K562 (cell line): ENCODE data around the gene AP4S1. TPM values are rescaled to one million over a fixed set of nuclear protein-coding genes. Genes with fewer than 3 reads are reported as not detected.

Source experiments
- ATAC-seq: fragments of 200-7000 bp; cut with Tn5 transposase; 3 replicates; pipeline ENCODE4 v1.9.1; 2020; ENCODE audit warnings: moderate library complexity
- BruUV-seq: library from RNA; stranded (reverse); fragments of 400-500 nt; replicated peaks from 2 replicates; lab custom pipeline; 2021; lab: Mats Ljungman, UMichigan
- CTCF ChIA-PET: fragments of 300-600 bp; formaldehyde crosslinking; extraction: SDS; loops from one replicate; lab custom pipeline; 2021; ENCODE audit warnings: low intra/inter-chr PET ratio; lab: Yijun Ruan, JAX
- POLR2A ChIA-PET: fragments of 300-600, 350-650 bp; sonication (Branson Sonifier 250); formaldehyde crosslinking; extraction: SDS; loops from one replicate; lab custom pipeline; 2021; ENCODE audit warnings: antibody characterized with exemption, inconsistent platforms; lab: Yijun Ruan, JAX
- DNase-seq, 4 experiments: peaks; one replicate each; pipeline versions ENCODE4 v3.0.0 to v3.0.0-alpha.2; 2011 to 2018; ENCODE audit warnings: low spot score in 3 of 4, mixed read lengths in 3 of 4; ENCODE audit errors: extremely low read depth in 1 of 4
- FAIRE-seq: peaks from 2 replicates; lab custom pipeline; 2011; peaks lifted over from hg19 to GRCh38; lab: Jason Lieb, UNC
- H2AFZ ChIP-seq: 2 replicates; pipeline ENCODE4 v1.6.0; 2011; ENCODE audit warnings: low read depth, low read length, control low read depth, inconsistent platforms
- H3K27ac ChIP-seq: fragments of 200-600 bp; 3 replicates; pipeline ENCODE4 v1.8.0; 2011; ENCODE audit warnings: low read depth, mild to moderate bottlenecking, control low read depth, inconsistent platforms, low read length, moderate library complexity, mixed read lengths; ENCODE audit errors: extremely low read depth
- H3K27me3 ChIP-seq, 2 experiments: fragments of 300-600 bp in 1 of 2; 2 replicates in 1 of 2; 3 replicates in 1 of 2; pipeline versions ENCODE4 v1.6.0 to v1.8.0; 2011; ENCODE audit warnings: inconsistent platforms in 2 of 2, low read length in 2 of 2, mild to moderate bottlenecking in 1 of 2, mixed read lengths in 1 of 2, moderate library complexity in 1 of 2; ENCODE audit not compliant: control insufficient read depth in 2 of 2, insufficient read depth in 2 of 2
- H3K36me3 ChIP-seq: fragments of 300-600 bp; 3 replicates; pipeline ENCODE4 v1.8.0; 2011; ENCODE audit warnings: mild to moderate bottlenecking, low read length, inconsistent platforms; ENCODE audit not compliant: control insufficient read depth, insufficient read depth
- H3K4me1 ChIP-seq, 2 experiments: fragments of 200-600 bp in 1 of 2; replicated peaks in 1 of 2; 2 replicates in 1 of 2; 3 replicates in 1 of 2; pipeline versions ENCODE4 v1.5.1 to v1.8.0; 2011; ENCODE audit warnings: inconsistent platforms in 2 of 2, low read length in 2 of 2, mild to moderate bottlenecking in 1 of 2, mixed read lengths in 1 of 2, moderate library complexity in 1 of 2; ENCODE audit not compliant: control insufficient read depth in 2 of 2, insufficient read depth in 2 of 2
- H3K4me2 ChIP-seq: 2 replicates; pipeline ENCODE4 v1.6.1; 2011; ENCODE audit warnings: low read length, control low read depth, inconsistent platforms, mixed read lengths; ENCODE audit not compliant: insufficient read depth
- H3K4me3 ChIP-seq: fragments of 200-600 bp; sonication (generic), shearing (Covaris generic); 2 replicates; pipeline ENCODE4 v1.5.1; 2016; ENCODE audit warnings: control low read depth, inconsistent platforms
- H3K79me2 ChIP-seq: fragments of 200-600 bp; 3 replicates; pipeline ENCODE4 v1.8.0; 2011; ENCODE audit warnings: low read length, inconsistent platforms; ENCODE audit not compliant: control insufficient read depth, insufficient read depth
- H3K9ac ChIP-seq, 2 experiments: 2 replicates each; pipeline versions ENCODE4 v1.6.0 to v1.6.1; 2011; ENCODE audit warnings: low read depth in 2 of 2, low read length in 2 of 2, control low read depth in 1 of 2, inconsistent platforms in 1 of 2, mild to moderate bottlenecking in 1 of 2, mixed read lengths in 1 of 2; ENCODE audit not compliant: insufficient read depth in 1 of 2
- H3K9me1 ChIP-seq: one replicate; pipeline ENCODE4 v1.6.0; 2011; ENCODE audit warnings: inconsistent platforms, mild to moderate bottlenecking, low read length, moderate library complexity; ENCODE audit not compliant: control insufficient read depth, insufficient read depth
- H3K9me3 ChIP-seq: replicated peaks from 2 replicates; pipeline ENCODE4 v1.5.1; 2011; ENCODE audit warnings: low read depth, low read length, inconsistent platforms; ENCODE audit not compliant: control insufficient read depth, insufficient read depth
- H4K20me1 ChIP-seq: replicated peaks from 2 replicates; pipeline ENCODE4 v1.6.1; 2011; ENCODE audit warnings: low read length, inconsistent platforms, mixed read lengths; ENCODE audit not compliant: control insufficient read depth, insufficient read depth
- HDAC1 ChIP-seq, 2 experiments: fragments of 450-650 bp; IDR thresholded peaks; 2 replicates each; pipeline ENCODE4 v1.6.1; 2016 to 2017; ENCODE audit warnings: inconsistent platforms in 1 of 2, mild to moderate bottlenecking in 1 of 2, moderate library complexity in 1 of 2
- PHTF2 ChIP-seq: fragments of 250-450 bp; sonication (Bioruptor Pico); IDR thresholded peaks from 2 replicates; pipeline ENCODE4 v1.5.0; 2021; ENCODE audit warnings: mild to moderate bottlenecking
- ZBTB1 ChIP-seq: sonication (generic); formaldehyde crosslinking; IDR thresholded peaks from 2 replicates; pipeline ENCODE4 v1.8.1; 2023; ENCODE audit warnings: missing genetic modification reagents, low read depth, mild to moderate bottlenecking, borderline replicate concordance
- WGBS: fragments of 100-300 bp; shearing (Covaris generic); methylation state at CpG from one replicate; pipeline ENCODE4 v1.1.6; 2016; ENCODE audit warnings: low coverage, mixed read lengths; ENCODE audit not compliant: insufficient coverage; ENCODE audit errors: missing lambda C conversion rate; 5-methylcytosine and 5-hydroxymethylcytosine counted together
- in situ Hi-C: fragments of 300-500 bp; cut with MboI; formaldehyde crosslinking; loops from 4 replicates; pipeline ENCODE4 v1.15.0; 2018; ENCODE audit warnings: inconsistent platforms, mixed read lengths
- intact Hi-C: fragments of 100-400 bp; cut with micrococcal nuclease; formaldehyde crosslinking; loops from 2 replicates; pipeline ENCODE4 v1.14.2; 2022
- polyA plus RNA-seq, 8 experiments: library from polyadenylated mRNA; depleted of rRNA in 4 of 8; stranded (reverse) in 5 of 8; unstranded in 3 of 8; fragments of >200 nt; fragmentation: Nextera tagmentation in 2 of 8; fragmentation: Illumina TruSeq in 1 of 8; extraction: Ambion mirVana in 2 of 8; extraction: Trizol in 1 of 8; gene quantifications; 2 replicates each; pipeline versions ENCODE4 v1.2.1 to v1.2.3, GENCODE V29; 2011 to 2014; ENCODE audit warnings: inconsistent platforms in 1 of 8, missing spikeins in 1 of 8
- total RNA-seq, 7 experiments: library from RNA; depleted of rRNA in 6 of 7; stranded (reverse); fragments of >200 nt in 6 of 7; fragmentation: Illumina TruSeq in 2 of 7; extraction: Trizol in 2 of 7; gene quantifications; 2 replicates each; pipeline versions ENCODE4 v1.2.1 to v1.2.3, GENCODE V29; 2011 to 2021; ENCODE audit warnings: low replicate concordance in 1 of 7
- TF ChIP-seq, protein P1 (sequence below): fragments of 450-650 bp; IDR thresholded peaks from 2 replicates; pipeline ENCODE4 v1.6.1; 2017; ENCODE audit warnings: antibody characterized with exemption
- TF ChIP-seq, protein P2 (sequence below): fragments of 450-650 bp; IDR thresholded peaks from 2 replicates; pipeline ENCODE4 v1.6.1; 2016; ENCODE audit warnings: borderline replicate concordance

AP4S1 gene
- total and polyA plus RNA-seq, 9 of the 15 experiments (the other 6 are each of a cell fraction or from before 2014, with no cell fraction given): 3.7 to 7.8 (median 5.9) TPM

DNA sequence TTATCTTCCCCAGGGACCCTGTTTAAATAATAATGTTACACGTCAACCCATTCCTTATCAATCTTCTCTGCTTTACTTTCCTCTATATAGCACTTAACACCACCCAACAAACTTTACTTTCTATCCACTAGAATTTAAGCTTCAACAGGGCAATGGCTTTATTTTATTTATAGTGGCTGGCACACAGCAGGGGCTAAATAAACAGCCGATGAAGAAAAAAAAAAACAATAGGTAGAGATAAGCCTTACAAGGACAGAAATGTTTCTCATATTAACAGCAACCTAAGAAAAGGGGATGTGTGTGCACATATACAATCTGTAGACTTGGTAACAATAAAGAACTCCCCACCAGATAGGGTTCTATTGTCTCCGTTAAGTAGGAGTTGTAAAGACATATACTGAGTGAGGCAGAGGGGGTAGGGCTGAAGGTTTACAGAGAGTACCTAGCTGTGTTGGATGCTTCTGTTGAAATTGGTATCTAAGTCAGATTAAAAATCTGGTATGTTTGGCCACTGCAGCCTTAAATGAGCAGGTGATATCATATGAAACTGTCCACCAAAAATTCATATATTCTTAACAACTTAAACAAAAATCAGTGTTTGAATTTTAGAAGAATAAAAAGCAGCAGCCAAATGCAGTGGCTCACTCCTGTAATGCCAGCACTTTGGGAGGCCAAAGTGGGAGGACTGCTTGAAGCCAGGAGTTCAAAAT, 24.7 kb upstream of the AP4S1 start:
- H3K4me1 ChIP-seq: no peaks in the 10 kb centered on the region; a peak in 1 of 5 replicates
- H3K4me2 ChIP-seq: no peak overlapping the region
- no peak overlapping the region for H3K4me3 ChIP-seq
- TF ChIP-seq, protein P1, sequence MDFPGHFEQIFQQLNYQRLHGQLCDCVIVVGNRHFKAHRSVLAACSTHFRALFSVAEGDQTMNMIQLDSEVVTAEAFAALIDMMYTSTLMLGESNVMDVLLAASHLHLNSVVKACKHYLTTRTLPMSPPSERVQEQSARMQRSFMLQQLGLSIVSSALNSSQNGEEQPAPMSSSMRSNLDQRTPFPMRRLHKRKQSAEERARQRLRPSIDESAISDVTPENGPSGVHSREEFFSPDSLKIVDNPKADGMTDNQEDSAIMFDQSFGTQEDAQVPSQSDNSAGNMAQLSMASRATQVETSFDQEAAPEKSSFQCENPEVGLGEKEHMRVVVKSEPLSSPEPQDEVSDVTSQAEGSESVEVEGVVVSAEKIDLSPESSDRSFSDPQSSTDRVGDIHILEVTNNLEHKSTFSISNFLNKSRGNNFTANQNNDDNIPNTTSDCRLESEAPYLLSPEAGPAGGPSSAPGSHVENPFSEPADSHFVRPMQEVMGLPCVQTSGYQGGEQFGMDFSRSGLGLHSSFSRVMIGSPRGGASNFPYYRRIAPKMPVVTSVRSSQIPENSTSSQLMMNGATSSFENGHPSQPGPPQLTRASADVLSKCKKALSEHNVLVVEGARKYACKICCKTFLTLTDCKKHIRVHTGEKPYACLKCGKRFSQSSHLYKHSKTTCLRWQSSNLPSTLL: no peak
- TF ChIP-seq, protein P2, sequence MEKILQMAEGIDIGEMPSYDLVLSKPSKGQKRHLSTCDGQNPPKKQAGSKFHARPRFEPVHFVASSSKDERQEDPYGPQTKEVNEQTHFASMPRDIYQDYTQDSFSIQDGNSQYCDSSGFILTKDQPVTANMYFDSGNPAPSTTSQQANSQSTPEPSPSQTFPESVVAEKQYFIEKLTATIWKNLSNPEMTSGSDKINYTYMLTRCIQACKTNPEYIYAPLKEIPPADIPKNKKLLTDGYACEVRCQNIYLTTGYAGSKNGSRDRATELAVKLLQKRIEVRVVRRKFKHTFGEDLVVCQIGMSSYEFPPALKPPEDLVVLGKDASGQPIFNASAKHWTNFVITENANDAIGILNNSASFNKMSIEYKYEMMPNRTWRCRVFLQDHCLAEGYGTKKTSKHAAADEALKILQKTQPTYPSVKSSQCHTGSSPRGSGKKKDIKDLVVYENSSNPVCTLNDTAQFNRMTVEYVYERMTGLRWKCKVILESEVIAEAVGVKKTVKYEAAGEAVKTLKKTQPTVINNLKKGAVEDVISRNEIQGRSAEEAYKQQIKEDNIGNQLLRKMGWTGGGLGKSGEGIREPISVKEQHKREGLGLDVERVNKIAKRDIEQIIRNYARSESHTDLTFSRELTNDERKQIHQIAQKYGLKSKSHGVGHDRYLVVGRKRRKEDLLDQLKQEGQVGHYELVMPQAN: no peak
- TF ChIP-seq PHTF2 (CRISPR knock-in tag) (no peak), ZBTB1 (CRISPR knock-in tag) (no peak), HDAC1 (IDR thresholded peaks at IDR 0.05) (no peak)
- TF ChIP-seq, all 486 proteins: peak for 0
- ATAC-seq (no peak), DNase-seq (no peak), FAIRE-seq (no peak)
- peaks cover 7% of the 10 kb centered on the region; the same call in 1 of the 2 replicates for H3K9me3 ChIP-seq
- ChIA-PET POLR2A (interaction anchor here (0.5 to 1.0 kb wide), 2 partner anchors 18 to 21 kb away, joined by 4 read pairs; no protein-coding TSS in a partner anchor), CTCF (no interaction called here)
- in situ Hi-C loops (no loop called here), intact Hi-C loops (no loop called here)
- BruUV-seq: no TSS peak
- WGBS: 82% methylated on average over 3 of the region's 3 CpGs
- H3K79me2 ChIP-seq: peaks cover 93% of the 10 kb centered on the region
- H3K9ac ChIP-seq: no peak overlapping the region
- H3K9me1 ChIP-seq: no peaks in the 10 kb centered on the region
- H2AFZ ChIP-seq: no peak overlapping the region
- no peak overlapping the region for H3K27ac ChIP-seq
- peaks cover 34% of the 10 kb centered on the region; the same call in 2 of the 3 replicates for H3K36me3 ChIP-seq
- no peaks in the 10 kb centered on the region for H4K20me1 ChIP-seq
- H3K27me3 ChIP-seq: no peaks in the 10 kb centered on the region
